ENCODE results near the gene SEPTIN5. TPM values are rescaled to one million over a fixed set of nuclear protein-coding genes. Genes with fewer than 3 reads are reported as not detected.

SEPTIN5 gene
- total RNA-seq, 1 donor from 2014 or later = 29.3 TPM

DNA sequence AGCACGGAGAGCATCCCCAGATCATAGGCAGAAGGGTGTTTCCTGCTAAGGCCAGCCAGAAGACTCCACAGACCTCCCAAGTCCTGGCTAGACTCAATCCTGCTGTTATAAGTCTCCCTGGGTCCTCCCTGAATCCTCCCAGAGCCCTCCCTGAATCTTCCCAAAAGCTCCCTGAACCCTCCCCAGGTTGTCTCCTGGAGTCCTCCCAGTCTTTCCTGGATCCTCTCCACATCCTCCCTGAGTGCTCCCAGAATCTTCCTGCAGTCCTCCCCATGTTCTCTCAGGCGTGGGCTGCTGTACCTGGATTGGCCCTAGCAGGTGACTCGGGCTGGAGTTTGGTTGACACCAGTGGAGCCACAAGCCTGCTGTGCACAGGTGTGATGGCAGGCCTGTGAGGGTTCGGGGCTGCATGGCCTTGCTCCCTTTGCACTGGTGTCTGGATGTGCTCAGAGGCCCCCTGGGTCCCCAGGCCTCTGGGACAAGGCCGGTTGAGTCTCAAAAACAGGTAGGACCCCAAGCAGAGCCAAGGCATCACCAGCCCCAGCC, 20.6 kb downstream of the SEPTIN5 start:
- DNase-seq = no peak

DNA sequence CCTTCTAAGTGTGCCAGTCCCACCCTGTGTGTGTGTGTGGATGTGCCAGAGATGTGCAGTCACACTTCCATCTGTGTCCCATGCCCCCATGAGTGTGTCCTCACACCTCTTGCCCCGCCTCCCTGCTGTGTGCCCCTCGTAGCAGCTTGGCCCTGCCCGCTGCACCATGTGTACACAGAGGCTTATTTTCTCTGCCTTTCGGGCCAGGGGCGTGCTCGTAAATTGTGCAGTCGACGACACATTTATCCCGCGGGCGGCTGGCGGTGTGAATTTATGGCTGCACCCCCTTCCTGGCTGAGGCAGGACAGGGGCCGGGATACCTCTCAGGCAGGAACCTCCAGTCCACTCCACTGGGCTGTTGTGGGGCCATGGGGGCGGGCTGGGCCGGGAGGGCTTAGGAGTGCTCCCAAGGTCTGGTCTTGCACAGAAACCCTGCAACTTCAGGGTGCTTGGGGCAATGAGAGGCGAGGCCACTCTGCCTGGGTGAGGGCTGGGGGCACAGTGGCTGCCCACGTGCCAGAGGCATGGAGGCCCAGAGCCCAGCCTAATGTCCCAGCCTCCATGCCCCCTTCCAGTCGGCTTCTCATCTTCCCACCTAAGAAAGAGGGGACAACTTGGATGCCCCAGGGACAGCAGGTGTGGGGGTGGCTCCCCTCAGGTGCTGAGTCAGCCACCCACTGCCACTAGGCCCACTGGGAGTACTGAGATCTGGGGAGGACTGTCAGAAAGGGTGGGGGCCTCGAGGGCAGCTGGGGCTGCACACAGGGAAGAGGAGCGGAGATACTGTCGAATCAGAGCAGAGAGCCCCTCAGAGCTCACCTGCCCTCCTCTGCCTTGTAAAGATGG, 21.6 kb downstream of the SEPTIN5 start:
- no peak for DNase-seq

DNA sequence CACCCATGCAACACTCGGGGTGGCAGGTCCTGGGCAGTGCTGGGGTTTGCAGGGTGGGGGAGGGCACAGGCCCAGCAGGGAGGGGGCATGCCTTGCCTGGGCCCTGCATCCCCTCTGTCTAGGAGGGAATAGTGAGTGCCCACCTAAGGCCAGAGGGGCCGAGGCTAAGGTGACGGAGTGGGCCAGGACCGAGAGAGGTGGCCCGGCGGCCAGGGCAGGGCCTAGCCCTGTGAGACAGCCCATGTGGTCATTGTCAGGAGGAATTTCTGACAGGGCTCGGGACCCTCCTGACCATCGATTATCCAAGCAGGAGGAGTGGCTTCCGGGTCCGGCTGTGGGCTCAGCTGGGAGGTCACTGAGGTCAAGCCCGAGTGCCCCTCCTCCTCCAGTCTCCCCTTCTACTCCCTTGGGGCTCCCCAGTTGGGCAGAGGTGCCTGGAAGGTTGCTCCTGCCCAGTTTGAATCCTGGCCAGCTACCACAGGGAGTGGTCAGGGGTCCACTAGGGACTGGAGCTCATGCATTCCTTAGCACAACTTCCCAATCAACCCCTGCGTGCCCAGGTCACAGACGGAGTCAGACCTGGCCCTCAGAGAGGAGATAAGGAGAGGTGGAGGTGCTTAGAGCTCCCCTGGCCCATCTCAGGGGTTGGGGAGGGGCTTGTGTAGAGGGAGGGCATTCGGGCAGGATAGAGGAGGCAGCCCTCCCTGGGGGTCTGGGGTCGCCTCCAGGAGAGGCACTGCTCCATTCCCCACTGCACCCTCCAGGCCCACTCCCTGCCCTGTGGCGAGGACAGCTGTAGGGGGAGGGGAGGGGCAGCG, 23.8 kb downstream of the SEPTIN5 start:
- no peak for DNase-seq

DNA sequence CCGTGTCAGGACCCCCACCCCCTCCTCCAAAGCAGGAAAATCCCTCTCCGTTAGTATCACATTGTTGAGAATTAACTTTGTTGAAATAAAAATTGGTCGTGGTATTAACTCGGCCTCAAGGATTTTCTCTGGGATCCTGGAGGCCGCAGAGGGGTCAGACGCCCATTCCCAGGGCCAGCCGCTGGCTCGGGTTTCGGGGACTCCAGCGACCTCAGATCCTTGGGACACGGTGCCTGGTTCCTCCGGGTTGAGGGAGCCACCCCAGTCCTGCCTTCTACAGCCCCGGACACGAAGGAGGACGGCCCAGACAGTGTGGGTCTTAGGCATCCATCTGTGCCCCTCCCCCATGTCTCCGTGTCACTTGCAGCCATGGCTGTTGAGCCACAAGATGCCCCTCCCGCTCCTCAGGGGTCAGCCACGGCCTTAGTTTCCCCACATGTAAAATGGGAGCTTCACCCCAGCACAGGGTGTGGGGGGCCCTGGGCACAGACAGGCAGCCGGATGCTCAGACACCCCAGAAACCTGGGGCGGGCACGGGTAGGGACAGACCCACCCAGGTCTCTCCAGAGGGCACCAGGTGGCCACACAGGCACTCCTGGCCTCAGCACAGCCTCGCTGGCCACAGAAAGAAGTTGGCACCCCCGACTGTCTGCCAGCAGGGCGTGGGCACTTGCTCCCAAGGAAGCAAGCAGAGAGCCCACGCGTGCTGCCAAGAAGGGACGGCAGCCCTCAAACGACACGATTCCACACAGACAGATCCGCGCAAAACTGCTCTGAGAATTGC, 24.6 kb downstream of the SEPTIN5 start:
- DNase-seq = no peak

DNA sequence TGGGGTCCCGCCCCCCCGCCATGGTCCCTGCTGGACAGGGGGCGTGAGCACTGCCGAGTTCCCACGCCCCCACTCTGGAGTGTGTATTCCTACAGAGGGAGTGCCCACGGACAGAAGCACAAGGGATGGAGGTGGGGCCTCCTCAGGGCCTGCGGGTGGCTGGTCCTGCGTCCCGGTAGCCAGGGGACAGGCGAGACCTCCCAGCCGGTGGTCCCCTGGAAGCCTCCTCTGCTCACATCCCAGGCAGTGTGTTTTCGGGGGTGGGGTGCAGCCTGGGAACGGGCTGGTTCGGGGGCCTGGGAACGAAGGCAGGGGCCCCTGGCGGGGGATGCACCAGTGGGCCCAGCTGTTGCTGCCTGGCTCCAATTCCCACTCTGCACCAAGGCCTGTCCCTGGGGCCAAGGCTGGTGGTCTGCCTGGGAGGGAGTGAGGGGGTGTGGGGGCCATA, 25.2 kb downstream of the SEPTIN5 start:
- DNase-seq = no peak

DNA sequence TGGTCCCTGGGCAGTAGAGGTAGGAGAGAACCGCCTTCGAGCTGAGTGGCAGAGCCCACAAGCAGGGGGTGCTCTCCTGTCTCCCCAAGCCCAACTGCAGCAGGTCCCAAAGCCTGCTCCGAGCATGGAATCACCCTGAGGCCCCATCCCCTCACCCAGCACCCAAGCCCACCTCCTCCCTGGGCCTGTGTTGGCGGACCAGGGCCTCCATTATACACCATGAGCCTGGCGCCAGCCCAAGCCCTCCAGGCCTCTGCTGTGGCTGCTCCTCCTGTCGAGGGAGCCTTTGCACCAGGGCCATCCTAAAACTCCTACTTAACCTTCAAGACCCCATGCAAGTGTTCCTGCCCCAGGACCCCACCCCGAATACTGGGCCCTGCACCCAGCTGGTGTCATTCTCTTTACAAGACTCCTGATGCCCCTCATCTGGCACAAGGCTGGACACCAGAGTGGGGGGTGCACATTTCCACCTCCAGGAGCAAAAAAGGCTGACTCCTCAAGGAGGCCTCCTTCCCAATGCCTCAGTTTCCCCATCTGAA, 25.7 kb downstream of the SEPTIN5 start:
- no peak for DNase-seq

DNA sequence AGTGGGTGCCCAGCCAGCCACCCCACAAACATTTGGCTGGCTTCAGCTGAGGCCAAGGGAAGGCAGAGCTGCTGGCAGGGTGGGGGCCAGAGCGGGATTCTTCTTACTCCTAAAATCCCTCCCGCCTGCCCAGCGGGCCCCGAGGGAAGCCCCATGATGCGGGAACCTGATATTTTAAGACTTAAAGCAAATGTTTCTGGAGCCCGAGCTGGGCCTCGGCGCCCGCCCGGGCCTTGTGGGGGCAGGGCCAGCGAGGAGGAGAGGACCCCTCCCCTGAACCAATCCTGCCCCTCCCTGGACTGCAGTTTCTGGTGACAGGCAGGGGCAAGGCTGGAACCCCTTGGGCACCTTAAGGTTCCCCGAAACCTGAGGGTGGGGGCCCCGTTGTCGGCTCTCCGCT, 26.3 kb downstream of the SEPTIN5 start:
- DNase-seq = no peak

DNA sequence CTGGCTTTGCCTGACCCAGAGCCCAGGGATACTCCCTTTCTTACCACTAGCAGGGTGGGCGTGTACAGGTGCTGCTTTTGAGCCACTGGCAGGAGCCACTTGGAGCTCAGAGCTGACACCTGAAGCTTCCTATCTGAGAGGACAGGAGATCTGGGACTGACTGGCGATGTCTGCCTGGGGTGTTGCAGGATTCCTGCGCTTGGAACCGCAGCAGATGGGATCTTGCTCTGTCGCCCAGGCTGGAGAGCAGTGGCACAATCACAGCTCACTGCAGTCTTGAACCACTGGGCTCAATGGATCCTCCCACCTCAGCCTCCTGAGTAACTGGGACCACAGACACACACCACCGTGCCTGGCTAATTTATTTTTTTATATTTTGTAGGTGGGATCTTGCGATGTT, 26.8 kb downstream of the SEPTIN5 start:
- DNase-seq = no peak

DNA sequence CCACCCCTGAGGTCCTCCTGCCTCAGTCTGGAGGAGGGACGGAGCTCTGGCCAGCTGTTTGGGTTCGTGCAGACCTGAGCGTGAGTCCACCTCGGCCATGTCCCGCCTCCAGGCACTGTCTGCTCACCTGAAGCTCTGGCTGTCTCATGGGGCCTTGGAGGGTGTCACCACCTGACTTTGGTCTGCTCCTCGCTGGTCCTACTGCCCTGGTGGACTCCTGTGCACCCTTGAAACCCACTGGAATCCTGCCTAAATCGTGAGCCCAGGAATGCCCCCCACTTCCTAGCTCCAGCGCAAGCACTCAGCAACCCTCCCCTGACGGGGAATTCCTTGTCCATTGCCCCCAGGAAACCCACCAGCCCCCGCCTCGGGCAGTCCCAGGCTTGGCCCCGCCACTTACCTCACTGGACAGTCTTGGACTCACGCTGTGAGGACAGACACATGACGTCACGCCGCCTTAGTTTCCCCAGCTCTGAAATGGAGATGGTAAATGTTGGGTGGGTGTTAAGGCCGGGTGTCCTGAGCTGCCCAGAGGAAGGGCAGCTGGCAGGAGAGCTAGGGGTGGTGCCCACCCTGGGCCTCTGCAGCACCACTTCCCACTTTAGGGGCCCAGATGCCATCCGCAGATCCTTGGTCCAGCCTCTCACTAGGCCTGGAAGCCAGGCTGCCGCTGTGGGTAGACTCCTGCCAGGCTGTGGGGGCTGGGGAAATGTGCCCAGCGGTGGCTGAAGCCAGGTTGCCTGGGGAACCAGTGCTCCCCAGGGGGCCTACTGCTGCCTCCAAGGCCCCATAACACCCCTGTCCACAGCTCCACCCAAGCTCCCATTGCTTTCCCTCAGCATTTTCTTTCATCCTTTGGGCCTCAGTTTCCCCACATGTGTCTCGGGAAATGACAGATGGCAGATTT, 28.1 kb downstream of the SEPTIN5 start:
- no peak for DNase-seq

DNA sequence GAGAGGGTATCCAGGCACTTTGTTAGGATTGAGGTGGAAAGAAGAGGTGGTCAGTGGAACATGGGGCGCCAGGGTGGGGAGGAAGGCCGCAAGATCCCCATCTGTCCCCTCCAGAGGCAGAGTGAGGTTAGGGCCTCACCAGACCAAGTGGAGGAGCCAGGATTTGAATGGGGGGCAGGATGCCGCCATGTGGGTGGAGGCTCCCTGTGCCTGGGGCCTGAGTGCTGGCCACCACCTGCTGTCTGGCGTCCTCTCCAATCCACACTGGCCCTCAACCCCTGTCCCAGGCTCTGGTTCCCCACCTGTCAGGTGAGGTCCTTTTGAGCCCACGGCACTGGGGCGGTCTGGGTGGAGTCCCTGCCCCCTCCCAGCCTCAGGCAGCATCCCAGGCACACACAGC, 28.8 kb downstream of the SEPTIN5 start:
- no peak for DNase-seq

DNA sequence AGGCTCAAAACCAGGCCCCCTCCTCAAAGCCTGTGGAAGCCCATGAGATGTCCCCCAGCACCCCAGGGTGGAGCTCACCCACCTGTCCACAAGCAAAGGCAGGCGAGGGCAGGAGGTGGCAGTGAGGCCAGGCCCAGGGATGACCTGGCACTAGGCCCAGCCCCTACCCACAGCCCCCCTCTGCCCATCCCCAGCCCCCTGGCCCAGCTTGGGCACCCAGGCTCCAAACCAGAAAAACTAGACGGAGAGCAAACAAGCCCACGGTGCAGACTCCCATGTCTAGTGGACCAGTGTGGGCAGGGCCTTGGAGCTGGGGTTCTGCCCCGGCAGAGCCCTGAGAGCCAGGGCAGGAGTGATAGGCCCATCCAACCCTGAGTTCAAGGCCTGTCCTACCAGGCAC, 29.3 kb downstream of the SEPTIN5 start:
- no peak for DNase-seq

DNA sequence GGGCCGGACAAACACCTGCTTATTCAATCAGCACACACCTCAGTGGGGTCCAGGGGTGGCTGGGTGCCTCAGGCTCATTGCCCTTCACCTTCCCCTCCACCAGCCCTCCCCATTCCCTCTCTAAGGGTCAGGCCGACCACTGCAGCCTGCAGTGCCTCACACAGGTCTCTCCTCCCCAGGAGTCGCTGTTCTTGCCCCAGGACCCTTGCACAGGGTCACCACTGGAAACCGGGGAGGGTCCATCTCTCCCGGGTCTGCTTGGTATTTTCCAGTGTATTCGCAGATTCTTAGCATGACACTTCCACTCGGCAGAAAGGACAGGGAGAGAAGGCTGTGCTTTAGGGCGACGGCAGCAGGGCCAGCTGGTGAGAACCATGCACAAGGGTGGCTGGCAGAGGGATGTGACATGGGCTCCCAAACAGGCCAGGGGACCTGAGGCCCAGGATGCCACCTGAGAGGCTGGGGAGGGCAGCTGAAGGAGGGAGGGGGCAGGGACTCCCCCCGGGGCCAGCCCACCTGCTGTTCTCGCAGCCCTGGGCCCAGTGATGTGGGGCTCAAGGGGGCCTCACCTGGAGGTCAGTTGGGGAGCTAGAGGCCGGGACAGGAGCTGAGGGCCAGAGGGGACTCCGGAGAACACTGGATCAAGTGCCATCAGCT, 30.2 kb downstream of the SEPTIN5 start:
- DNase-seq = no peak

DNA sequence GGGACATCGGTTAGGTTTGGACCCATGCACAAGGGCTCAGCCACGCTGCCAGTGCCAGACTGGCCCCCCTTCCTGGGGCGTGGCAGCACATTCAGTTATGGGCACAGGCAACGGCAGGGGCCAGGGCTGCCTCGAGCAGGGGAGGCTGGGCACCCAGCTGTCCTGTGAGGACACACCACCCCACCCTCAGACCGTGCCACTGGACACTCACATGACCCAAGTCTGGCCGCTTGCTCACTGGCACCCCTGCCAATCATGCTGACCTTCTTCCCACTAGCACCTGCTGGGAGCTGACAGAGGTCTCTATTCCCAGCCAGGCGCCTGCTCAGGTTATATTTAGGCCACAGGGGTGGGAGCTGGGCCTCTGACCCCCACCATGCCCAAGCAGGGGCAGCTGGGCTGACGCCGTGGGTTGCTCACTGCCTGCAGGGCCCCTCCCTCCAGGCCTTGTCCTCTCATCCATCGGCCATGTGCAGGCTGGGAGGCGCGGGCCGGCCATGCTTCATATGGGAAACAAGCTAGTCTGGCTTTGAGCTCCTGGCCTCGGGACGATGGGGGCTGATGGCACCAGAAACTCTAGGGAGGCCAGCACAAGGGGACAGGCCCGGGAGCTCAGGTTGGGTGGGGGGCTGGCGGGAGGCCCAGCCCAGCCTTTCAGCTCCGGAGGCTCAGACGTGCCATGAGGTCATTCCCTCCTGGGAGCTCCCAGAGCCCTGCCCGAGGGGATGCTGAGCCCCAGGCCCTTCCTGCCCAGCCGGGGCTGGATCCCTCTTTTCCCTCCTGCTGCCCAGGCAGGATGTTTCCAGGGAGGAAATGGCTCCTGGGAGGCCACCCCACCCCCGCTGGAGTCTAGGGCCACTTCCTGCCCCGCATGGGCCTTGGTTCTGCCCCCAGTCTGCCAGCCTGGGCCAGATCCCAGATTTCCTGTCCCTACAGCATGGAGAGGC, 31.1 kb downstream of the SEPTIN5 start:
- DNase-seq = no peak

DNA sequence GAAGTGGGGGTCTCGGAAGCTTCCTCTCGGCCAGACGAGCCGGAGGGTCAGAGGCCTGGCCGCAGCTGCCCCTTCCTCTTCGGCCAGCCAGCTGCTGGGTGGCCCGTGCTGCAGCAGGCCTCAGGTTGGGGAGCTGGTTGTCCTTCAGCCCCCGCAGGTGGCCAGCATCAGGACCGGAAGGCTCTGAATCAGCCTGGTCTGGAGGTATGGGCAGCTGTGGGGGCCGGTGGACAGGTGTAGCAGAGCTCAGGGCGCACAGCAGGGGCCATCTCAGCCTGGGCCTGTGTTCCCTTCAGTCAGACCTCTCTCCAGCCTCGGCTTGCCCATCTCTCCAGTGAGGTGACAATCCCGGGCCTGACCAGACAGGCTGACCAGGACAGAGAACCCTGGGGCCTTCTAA, 32.4 kb downstream of the SEPTIN5 start:
- no peak for DNase-seq

DNA sequence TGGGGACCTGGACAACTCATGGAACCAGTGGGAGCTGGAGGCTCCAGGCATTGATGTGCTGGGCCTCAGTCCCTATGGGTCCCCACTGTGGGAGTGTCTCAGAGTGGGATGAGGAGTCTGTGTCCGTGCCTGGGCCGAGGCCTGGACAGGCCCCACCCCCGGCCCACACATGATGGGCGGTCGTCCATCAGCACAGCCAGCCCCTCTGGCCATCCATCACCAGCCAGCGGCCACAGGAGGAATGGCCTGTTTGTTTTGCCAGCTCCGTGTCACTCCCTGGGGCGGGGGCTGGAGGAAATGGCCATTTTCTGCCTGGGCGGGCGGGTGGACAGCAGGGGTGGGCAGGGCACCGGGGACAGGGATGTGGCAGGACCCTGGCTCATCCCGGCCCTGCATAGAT, 33.2 kb downstream of the SEPTIN5 start:
- no peak for DNase-seq

DNA sequence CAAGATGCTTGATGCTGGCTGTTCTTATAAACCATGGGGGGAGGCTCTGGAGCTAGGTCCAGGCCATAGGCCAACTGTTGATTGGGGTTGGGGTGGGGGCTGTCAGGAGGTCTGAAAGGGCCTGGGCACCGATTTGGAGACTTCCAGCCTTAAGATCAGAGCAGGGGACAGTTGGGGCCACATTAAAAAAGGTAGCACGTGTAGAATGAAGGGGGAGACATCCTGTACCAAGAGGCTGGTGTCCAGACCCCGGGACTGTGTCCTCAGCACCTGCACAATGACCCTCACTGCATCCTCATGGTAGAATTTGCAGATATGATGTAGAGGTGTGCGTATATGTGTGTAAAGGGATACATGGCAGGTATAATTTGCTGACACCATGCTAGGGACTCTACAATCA, 33.8 kb downstream of the SEPTIN5 start:
- DNase-seq = no peak

DNA sequence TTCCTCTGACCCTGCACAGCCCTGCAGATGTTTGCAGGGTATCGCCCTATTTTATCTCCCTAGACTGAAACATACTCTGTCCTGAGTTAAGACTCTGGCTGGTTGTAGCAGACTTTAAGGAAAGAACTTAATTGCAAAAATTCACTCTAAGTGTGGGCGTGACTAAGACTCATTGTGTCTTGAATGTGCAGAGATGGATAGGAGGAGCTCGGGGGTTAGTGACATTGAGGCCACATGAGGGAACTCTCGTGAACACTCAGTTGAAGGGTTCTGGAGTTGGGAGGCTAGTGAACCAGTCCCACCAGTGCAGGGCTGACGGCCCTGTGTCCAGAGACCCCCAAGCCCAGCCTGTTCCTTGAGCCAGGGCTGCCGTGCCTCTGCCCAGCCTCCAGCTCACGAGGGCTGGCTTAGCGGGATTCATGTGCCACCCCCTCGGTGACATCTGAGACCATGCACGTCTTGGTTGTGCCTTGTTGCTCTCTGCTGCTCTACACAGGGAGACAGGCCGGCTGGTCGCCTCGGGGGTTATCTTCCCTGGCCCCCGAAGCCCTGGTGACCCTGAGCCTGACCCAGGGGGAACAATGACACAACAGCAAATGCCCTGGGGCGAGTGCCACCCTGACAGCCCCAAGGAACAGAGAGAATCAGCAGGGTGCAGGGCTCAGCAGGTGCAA, 34.8 kb downstream of the SEPTIN5 start:
- no peak for DNase-seq

DNA sequence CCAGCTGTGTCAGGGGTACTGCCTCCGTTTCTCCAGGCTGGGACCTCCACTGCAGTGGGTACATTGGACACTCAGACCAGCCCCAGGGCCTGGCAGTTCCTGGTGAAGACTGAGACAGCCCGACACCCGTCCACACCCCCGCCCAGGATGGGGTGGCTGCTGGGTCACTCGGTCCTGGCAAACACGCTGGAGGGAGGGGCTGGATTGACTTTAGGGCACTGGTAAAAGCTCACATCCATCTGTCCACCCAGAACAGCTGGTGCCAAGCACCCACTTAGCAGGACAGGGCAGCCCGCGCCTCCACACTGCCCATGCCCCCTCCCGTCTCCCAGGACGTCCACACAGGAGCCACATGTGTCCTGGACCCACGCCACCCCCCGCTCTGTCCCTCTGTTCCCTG, 35.6 kb downstream of the SEPTIN5 start:
- no peak for DNase-seq
